BLaER1 treated with 17β-estradiol and CSF1 and Interleukin-3, amounts not matched to agents 10 nM and 100 nM (cell line): ENCODE measurements around the gene NKX2-8.

Experiments
- H3K27ac ChIP-seq, 11 experiments: shearing (Covaris generic); formaldehyde crosslinking; 2 replicates each; pipeline ENCODE4 v1.8.1; 2022
- H3K27me3 ChIP-seq, 11 experiments: shearing (Covaris generic); formaldehyde crosslinking; 2 replicates each; pipeline ENCODE4 v1.8.1; 2022
- H3K36me3 ChIP-seq, 11 experiments: shearing (Covaris generic); formaldehyde crosslinking; 2 replicates each; pipeline ENCODE4 v1.8.1; 2022
- H3K4me1 ChIP-seq, 10 experiments: shearing (Covaris generic); formaldehyde crosslinking; 2 replicates each; pipeline ENCODE4 v1.8.1; 2022
- H3K4me2 ChIP-seq, 11 experiments: shearing (Covaris generic); formaldehyde crosslinking; 2 replicates each; pipeline ENCODE4 v1.8.1; 2022
- H3K4me3 ChIP-seq, 10 experiments: shearing (Covaris generic); formaldehyde crosslinking; 2 replicates each; pipeline ENCODE4 v1.8.1; 2022
- H3K9ac ChIP-seq, 11 experiments: shearing (Covaris generic); formaldehyde crosslinking; 2 replicates each; pipeline ENCODE4 v1.8.1; 2022
- H3K9me3 ChIP-seq, 11 experiments: shearing (Covaris generic); formaldehyde crosslinking; replicated peaks in 1 of 11; 2 replicates each; pipeline ENCODE4 v1.8.1; 2022
- H4K20me1 ChIP-seq, 11 experiments: shearing (Covaris generic); formaldehyde crosslinking; 2 replicates each; pipeline ENCODE4 v1.8.1; 2022
- Cebpa-rat ChIP-seq, 11 experiments: shearing (Covaris generic); IDR thresholded peaks; 2 replicates each; pipeline ENCODE4 v1.8.1; 2022

NKX2-8 gene

GRCh38 chr14:36582011-36582873 is at the start of gene NKX2-8:
TSS of gene NKX2-8 (minus strand) at chr14:36582614. CDS start at chr14:36582389, 225 bp downstream.
- Histone ChIP-seq H3K4me2 (no peak within 1 kb of the TSS), H3K36me3 (no peaks in the 10 kb centered on the region), H4K20me1 (no peaks in the 10 kb centered on the region), H3K4me3 (no peak within 1 kb of the TSS), H3K9me3 (peaks cover 35 to 50% (median 44%) of the 10 kb centered on the region in 11 experiments), H3K27ac (no peak within 1 kb of the TSS), H3K9ac (no peak within 1 kb of the TSS), H3K27me3 (peaks cover 0 to 6% (median 0%) of the 10 kb centered on the region in 11 experiments; a peak in 5 of 22 replicates), H3K4me1 (no peaks in the 10 kb centered on the region)
- no peak for TF ChIP-seq Cebpa-rat (IDR thresholded peaks at IDR 0.05)

- TF ChIP-seq Cebpa-rat (IDR thresholded peaks at IDR 0.05): no peak
- H3K4me1 ChIP-seq: no peaks in the 10 kb centered on the region
- H4K20me1 ChIP-seq: no peaks in the 10 kb centered on the region
- H3K27ac ChIP-seq: no peak overlapping the region
- no peaks in the 10 kb centered on the region for H3K36me3 ChIP-seq
- no peak overlapping the region for H3K4me2 ChIP-seq
- no peak overlapping the region for H3K4me3 ChIP-seq
- no peak overlapping the region for H3K9ac ChIP-seq
- no peaks in the 10 kb centered on the region for H3K27me3 ChIP-seq
- H3K9me3 ChIP-seq: no peaks in the 10 kb centered on the region
Measured at GRCh38 chr14:36627981-36628380, 45.6 kb upstream of the NKX2-8 start.

GRCh38 chr14:36626151-36626550 is 43.7 kb upstream of the NKX2-8 start:
- Histone ChIP-seq H3K4me3 (no peak overlapping the region), H3K27ac (no peak overlapping the region), H3K36me3 (no peaks in the 10 kb centered on the region), H3K27me3 (no peaks in the 10 kb centered on the region), H3K4me1 (no peaks in the 10 kb centered on the region), H3K4me2 (no peak overlapping the region), H4K20me1 (no peaks in the 10 kb centered on the region), H3K9me3 (peaks cover 0 to 7% (median 3%) of the 10 kb centered on the region in 11 experiments; a peak in 3 of 22 replicates), H3K9ac (no peak overlapping the region)
- TF ChIP-seq Cebpa-rat (IDR thresholded peaks at IDR 0.05): no peak

GRCh38 chr14:36625436-36625835 is 43.0 kb upstream of the NKX2-8 start:
- H3K4me1 ChIP-seq: no peaks in the 10 kb centered on the region
- no peak overlapping the region for H3K4me3 ChIP-seq
- H3K27me3 ChIP-seq: no peaks in the 10 kb centered on the region
- H4K20me1 ChIP-seq: no peaks in the 10 kb centered on the region
- no peak overlapping the region for H3K9ac ChIP-seq
- no peak for TF ChIP-seq Cebpa-rat (IDR thresholded peaks at IDR 0.05)
- peaks cover 0 to 13% (median 5%) of the 10 kb centered on the region in 11 experiments; a peak in 6 of 22 replicates for H3K9me3 ChIP-seq
- H3K4me2 ChIP-seq: no peak overlapping the region
- H3K27ac ChIP-seq: no peak overlapping the region
- H3K36me3 ChIP-seq: no peaks in the 10 kb centered on the region

GRCh38 chr14:36625014-36625413 is 42.6 kb upstream of the NKX2-8 start:
- Histone ChIP-seq H3K4me2 (no peak overlapping the region), H3K36me3 (no peaks in the 10 kb centered on the region), H4K20me1 (no peaks in the 10 kb centered on the region), H3K27ac (no peak overlapping the region), H3K4me3 (no peak overlapping the region), H3K27me3 (no peaks in the 10 kb centered on the region), H3K4me1 (no peaks in the 10 kb centered on the region), H3K9me3 (peaks cover 0 to 14% (median 5%) of the 10 kb centered on the region in 11 experiments; a peak in 6 of 22 replicates), H3K9ac (no peak overlapping the region)
- no peak for TF ChIP-seq Cebpa-rat (IDR thresholded peaks at IDR 0.05)

- Histone ChIP-seq H3K9ac (no peak overlapping the region), H3K36me3 (no peaks in the 10 kb centered on the region), H3K4me2 (no peak overlapping the region), H4K20me1 (no peaks in the 10 kb centered on the region), H3K27me3 (no peaks in the 10 kb centered on the region), H3K4me3 (no peak overlapping the region), H3K27ac (no peak overlapping the region), H3K9me3 (peaks cover 0 to 14% (median 5%) of the 10 kb centered on the region in 11 experiments; a peak in 6 of 22 replicates), H3K4me1 (peaks cover 0 to 4% (median 0%) of the 10 kb centered on the region in 10 experiments; a peak in 3 of 20 replicates)
- TF ChIP-seq Cebpa-rat (IDR thresholded peaks at IDR 0.05): no peak
Measured at GRCh38 chr14:36619853-36620252, 37.4 kb upstream of the NKX2-8 start.

GRCh38 chr14:36619131-36619530 is 36.7 kb upstream of the NKX2-8 start:
- TF ChIP-seq Cebpa-rat (IDR thresholded peaks at IDR 0.05): no peak
- Histone ChIP-seq H3K27ac (no peak overlapping the region), H3K27me3 (no peaks in the 10 kb centered on the region), H3K4me1 (peaks cover 0 to 4% (median 0%) of the 10 kb centered on the region in 10 experiments; a peak in 3 of 20 replicates), H3K4me3 (no peak overlapping the region), H3K4me2 (no peak overlapping the region), H3K36me3 (no peaks in the 10 kb centered on the region), H3K9ac (no peak overlapping the region), H4K20me1 (no peaks in the 10 kb centered on the region), H3K9me3 (peaks cover 0 to 14% (median 5%) of the 10 kb centered on the region in 11 experiments; a peak in 8 of 22 replicates)

- no peak overlapping the region for H3K4me2 ChIP-seq
- no peak overlapping the region for H3K27ac ChIP-seq
- H3K9ac ChIP-seq: no peak overlapping the region
- no peaks in the 10 kb centered on the region for H3K36me3 ChIP-seq
- H3K4me1 ChIP-seq: peaks cover 0 to 4% (median 0%) of the 10 kb centered on the region in 10 experiments; a peak in 4 of 20 replicates
- H3K4me3 ChIP-seq: no peak overlapping the region
- no peaks in the 10 kb centered on the region for H4K20me1 ChIP-seq
- H3K27me3 ChIP-seq: no peaks in the 10 kb centered on the region
- TF ChIP-seq Cebpa-rat (IDR thresholded peaks at IDR 0.05): no peak
- peaks cover 0 to 15% (median 5%) of the 10 kb centered on the region in 11 experiments; a peak in 8 of 22 replicates for H3K9me3 ChIP-seq
Measured at GRCh38 chr14:36618641-36619040, 36.2 kb upstream of the NKX2-8 start.

- TF ChIP-seq Cebpa-rat (IDR thresholded peaks at IDR 0.05): no peak
- no peak overlapping the region for H3K4me2 ChIP-seq
- H3K27me3 ChIP-seq: no peaks in the 10 kb centered on the region
- no peak overlapping the region for H3K4me3 ChIP-seq
- peaks cover 0 to 15% (median 5%) of the 10 kb centered on the region in 11 experiments; a peak in 8 of 22 replicates for H3K9me3 ChIP-seq
- H4K20me1 ChIP-seq: no peaks in the 10 kb centered on the region
- H3K36me3 ChIP-seq: no peaks in the 10 kb centered on the region
- H3K4me1 ChIP-seq: peaks cover 0 to 4% (median 0%) of the 10 kb centered on the region in 10 experiments; a peak in 4 of 20 replicates
- H3K9ac ChIP-seq: no peak overlapping the region
- H3K27ac ChIP-seq: no peak overlapping the region
Measured at GRCh38 chr14:36617824-36618223, 35.4 kb upstream of the NKX2-8 start.
